Measurements from ENCODE around the gene RAPGEF1. TPM values are rescaled to one million over a fixed set of nuclear protein-coding genes. Genes with fewer than 3 reads are reported as not detected.

The RAPGEF1 gene
- total RNA-seq, 2 donors from 2014 or later = 45.8 to 105 TPM

DNA sequence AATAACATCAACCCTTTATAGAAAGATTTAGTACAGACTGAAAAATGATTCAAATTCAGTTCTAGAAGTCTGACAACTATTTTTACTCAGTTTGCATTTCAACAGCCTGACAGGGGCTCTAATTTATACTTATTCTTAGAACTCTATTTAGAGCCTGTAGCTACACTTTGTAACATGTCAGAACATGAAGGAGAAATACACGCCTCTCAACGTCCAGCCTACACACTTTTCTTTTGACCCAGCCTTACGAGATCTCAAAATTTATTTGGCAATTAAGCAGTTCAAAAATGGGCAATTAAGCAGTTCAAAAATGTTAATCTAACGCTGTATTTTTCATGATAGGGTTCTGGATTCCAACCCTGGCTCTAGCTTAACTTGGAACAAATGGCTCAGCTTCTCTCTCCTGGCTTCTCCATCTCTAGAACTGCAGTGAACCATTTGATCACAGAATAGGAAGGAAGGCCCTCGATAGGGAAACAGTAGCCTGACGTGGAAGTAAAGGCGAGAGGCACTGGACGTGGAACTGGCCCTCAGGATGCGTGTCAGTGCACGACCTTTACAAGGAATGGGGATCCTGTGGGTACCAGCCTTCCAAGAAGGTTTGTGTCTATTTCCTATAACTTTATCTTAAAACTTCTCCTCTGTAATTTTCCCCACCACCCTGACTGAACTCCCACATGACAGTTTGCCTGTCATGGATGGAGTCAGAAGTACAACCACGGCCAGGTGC lies 128.1 kb downstream of the RAPGEF1 start:
- H3K36me3 Mint-ChIP-seq = peaks cover 0 to 1% of the 10 kb centered on the region in 2 donors
- H3K27ac Mint-ChIP-seq = no peak overlapping the region
- ATAC-seq (no peak), DNase-seq (ENCODE audit: low spot score in 2 of 2) (no peak)
- H3K9me3 Mint-ChIP-seq = no peaks in the 10 kb centered on the region

- no peaks in the 10 kb centered on the region for H3K36me3 Mint-ChIP-seq
- H3K27ac Mint-ChIP-seq = peak overlapping the region in 1 of 2 donors; percentile 89
- no peaks in the 10 kb centered on the region for H3K9me3 Mint-ChIP-seq
- ATAC-seq (no peak), DNase-seq (ENCODE audit: low spot score in 2 of 2) (no peak)
Observed at GRCh38 chr9:131610231-131610761, 129.6 kb downstream of the RAPGEF1 start.

DNA sequence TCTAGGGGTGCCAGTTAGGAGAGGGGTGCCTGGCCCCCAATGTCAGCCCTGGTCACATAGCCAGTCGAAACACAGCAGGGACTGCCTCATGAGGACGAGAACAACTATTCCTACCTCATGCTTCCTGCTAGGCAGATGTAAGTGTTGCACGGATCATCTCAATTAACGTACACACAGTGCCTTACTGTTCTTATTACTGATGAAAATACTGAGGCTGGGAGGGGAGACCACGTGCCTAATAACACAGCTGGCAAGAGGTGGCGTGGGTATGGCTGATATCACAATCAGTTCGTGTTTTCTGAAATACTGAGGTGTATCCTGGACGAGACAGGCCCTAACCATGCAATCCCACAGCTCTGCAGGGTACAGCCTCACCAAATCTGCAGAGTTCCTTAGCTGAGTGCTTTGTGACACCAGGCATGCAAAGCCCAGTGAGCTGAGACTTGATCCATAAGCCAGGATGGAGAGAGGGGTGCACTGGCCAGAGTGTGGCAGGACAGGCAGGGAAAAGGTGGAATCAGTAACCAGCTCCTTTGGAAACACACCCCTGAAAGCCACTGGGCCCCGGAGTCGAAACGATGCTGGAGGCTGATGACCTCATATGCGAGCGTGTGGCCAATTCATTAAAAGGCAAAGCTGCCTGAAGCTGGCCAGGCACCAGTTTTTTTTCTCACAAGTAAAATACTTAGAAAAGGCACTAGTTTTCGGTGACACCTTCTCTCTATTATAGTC lies 130.6 kb downstream of the RAPGEF1 start:
- Mint-ChIP-seq H3K36me3 (no peaks in the 10 kb centered on the region), H3K9me3 (no peaks in the 10 kb centered on the region), H3K27ac (no peak overlapping the region)
- no peak for ATAC-seq
- no peak for DNase-seq (ENCODE audit: low spot score in 2 of 2)

DNA sequence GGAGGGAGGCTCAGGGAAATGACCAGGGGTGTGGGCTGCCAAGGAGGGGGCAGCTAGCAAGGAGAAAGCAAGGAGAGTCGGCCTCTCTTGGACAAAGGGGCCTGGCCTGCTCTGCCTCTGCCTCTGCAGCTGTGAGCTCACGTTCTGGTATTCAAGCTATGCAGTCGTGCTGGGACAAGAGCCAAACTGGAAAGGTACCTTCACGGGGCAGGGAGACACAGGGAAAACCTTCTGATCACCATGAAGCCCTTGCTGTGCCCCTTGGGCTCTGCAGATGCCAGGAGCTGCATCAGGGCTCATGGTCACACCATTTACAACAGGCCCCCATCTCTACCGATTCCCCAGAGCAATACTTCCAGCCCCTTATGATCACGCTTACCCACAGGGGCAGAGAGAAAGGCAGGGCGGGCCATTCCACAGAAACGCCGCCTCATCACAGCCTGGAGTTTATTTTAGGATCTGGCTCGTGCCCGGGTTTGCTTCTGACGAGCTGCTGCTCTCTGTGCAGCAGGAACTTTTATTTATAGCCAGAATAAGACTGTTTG lies 131.3 kb downstream of the RAPGEF1 start:
- no peak for DNase-seq (ENCODE audit: low spot score in 2 of 2)
- no peak for ATAC-seq
- H3K36me3 Mint-ChIP-seq = no peaks in the 10 kb centered on the region
- no peaks in the 10 kb centered on the region for H3K9me3 Mint-ChIP-seq
- H3K27ac Mint-ChIP-seq = peak overlapping the region in 1 of 2 donors; percentile 88

DNA sequence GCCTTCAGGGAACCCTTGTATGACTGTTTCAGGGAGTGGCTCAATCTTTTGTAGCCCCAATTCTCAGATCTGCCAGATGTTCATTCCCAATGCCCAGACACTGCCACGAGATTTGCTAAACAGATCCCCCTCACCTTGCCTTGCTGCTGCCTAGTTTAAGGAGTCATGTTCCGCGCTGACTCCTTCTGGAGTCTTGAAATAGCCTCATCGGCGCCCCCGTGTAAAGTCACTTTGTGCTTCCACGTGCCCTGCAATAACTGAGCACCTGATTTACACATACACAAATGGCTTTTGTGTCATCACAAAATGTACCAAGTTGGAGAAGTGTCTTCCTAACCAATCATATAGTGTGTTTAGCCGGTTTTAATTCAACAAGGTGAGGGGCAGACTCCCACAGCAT lies 132.3 kb downstream of the RAPGEF1 start:
- no peak for DNase-seq (ENCODE audit: low spot score in 2 of 2)
- no peak for ATAC-seq
- no peaks in the 10 kb centered on the region for H3K36me3 Mint-ChIP-seq
- H3K9me3 Mint-ChIP-seq = no peaks in the 10 kb centered on the region
- peak overlapping the region in 1 of 2 donors; percentile 5 for H3K27ac Mint-ChIP-seq

GRCh38 chr9:131606896-131607567 lies 132.8 kb downstream of the RAPGEF1 start:
- H3K9me3 Mint-ChIP-seq = no peaks in the 10 kb centered on the region
- no peaks in the 10 kb centered on the region for H3K36me3 Mint-ChIP-seq
- ATAC-seq (no peak), DNase-seq (ENCODE audit: low spot score in 2 of 2) (no peak)
- peak overlapping the region; percentile 5 to 12 for H3K27ac Mint-ChIP-seq

- H3K36me3 Mint-ChIP-seq = no peaks in the 10 kb centered on the region
- no peaks in the 10 kb centered on the region for H3K9me3 Mint-ChIP-seq
- ATAC-seq = no peak
- no peak for DNase-seq (ENCODE audit: low spot score in 2 of 2)
- peak overlapping the region in 1 of 2 donors; percentile 5 for H3K27ac Mint-ChIP-seq
Observed at GRCh38 chr9:131605770-131606590, 133.9 kb downstream of the RAPGEF1 start.

GRCh38 chr9:131603711-131604439 lies 136.0 kb downstream of the RAPGEF1 start:
- Mint-ChIP-seq H3K27ac (peak overlapping the region in 1 of 2 donors; percentile 54), H3K9me3 (no peaks in the 10 kb centered on the region), H3K36me3 (no peaks in the 10 kb centered on the region)
- ATAC-seq (no peak), DNase-seq (ENCODE audit: low spot score in 2 of 2) (no peak)

DNA sequence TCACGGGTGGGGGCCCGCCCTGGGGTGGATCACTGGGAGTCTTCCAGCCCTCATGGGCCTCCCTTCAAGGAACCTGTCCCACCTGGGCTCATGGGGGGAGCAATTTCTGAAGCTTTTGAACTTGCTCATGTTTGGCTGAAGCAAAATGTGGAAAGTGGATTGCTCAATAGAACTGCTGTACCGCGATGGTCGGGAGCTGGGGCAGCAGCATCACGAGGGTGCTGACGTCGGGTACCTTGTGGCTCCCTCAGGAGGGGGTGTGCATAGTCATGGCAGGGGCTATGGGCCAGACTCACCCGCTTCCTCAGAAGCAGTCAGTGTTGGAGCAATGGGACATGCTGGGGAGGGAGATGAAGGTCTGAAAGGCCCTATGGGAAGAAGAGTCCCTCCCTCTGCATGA lies 136.7 kb downstream of the RAPGEF1 start:
- Mint-ChIP-seq H3K27ac (peak overlapping the region; percentile 41 to 54), H3K9me3 (no peaks in the 10 kb centered on the region), H3K36me3 (peaks cover 0 to 2% of the 10 kb centered on the region in 2 donors)
- ATAC-seq (no peak), DNase-seq (ENCODE audit: low spot score in 2 of 2) (no peak)

DNA sequence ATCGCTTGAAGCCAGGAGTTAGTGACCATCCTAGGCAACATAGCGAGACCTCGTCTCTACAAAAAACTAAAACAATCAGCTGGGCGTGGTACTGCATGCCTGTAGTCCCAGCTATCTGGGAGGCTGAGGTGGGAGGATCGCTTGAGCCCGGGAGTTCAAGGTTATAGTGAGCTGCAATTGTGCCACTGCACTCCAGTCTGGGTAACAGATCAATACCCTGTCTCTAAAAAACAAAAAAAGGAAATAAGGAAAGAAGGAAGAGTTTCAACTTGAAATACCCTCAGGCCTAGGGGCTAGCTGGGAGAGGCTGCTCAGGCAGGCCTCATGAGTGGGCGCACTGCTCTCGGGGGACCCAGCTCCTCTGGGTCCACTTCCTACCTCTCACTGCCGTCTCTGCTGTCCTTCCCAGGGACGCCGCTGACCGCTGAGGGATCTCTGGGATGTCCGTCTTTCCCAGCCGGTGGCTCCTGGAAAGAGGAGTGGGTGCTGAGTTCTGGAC lies 138.1 kb downstream of the RAPGEF1 start:
- ATAC-seq (no peak), DNase-seq (ENCODE audit: low spot score in 2 of 2) (no peak)
- Mint-ChIP-seq H3K9me3 (no peaks in the 10 kb centered on the region), H3K27ac (no peak overlapping the region), H3K36me3 (peaks cover 0 to 4% of the 10 kb centered on the region in 2 donors)

- no peaks in the 10 kb centered on the region for H3K9me3 Mint-ChIP-seq
- H3K27ac Mint-ChIP-seq = peak overlapping the region; percentile 56 to 91
- no peak for DNase-seq (ENCODE audit: low spot score in 2 of 2)
- H3K36me3 Mint-ChIP-seq = peaks cover 0 to 4% of the 10 kb centered on the region in 2 donors
- no peak for ATAC-seq
Observed at GRCh38 chr9:131598121-131598520, 141.8 kb downstream of the RAPGEF1 start.

DNA sequence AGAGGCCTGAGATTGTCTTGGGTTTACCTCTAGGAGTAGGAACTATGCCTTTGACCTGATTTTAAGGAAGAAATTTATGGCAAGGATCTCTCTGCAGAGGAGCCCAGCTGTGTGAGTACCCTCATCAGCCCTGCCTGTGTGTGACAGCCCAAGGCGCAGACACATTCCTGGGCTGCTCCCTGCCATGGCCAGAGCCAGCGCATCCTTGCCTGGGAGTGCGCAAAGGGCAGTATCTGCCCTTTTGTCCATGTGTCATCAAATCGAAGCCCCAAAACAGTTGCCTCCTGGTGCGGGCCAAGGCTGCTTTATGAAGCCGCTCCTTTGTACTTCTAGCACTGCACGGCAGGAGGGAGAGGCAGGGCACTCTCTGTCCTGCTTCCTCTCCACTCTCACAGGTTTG lies 142.6 kb downstream of the RAPGEF1 start:
- H3K27ac Mint-ChIP-seq = peak overlapping the region; percentile 65 to 72
- H3K36me3 Mint-ChIP-seq = peaks cover 0 to 4% of the 10 kb centered on the region in 2 donors
- no peaks in the 10 kb centered on the region for H3K9me3 Mint-ChIP-seq
- ATAC-seq (no peak), DNase-seq (ENCODE audit: low spot score in 2 of 2) (no peak)

DNA sequence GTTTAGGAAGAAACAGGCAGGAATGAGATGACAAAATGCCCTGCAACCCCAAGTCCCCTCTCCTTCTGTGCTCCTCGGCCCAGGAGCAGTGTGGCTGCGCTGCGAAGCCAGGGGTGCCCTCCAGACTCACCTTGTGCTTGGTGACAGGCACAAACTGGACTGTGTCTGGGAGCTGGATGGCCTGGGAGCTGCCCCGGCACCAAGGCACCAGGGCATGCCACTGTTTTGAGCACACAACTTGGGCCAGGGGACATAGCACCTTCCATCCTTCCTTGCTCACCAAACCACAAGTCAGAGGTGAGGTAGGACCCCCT lies 143.5 kb downstream of the RAPGEF1 start:
- H3K27ac Mint-ChIP-seq = peak overlapping the region; percentile 56 to 72
- no peaks in the 10 kb centered on the region for H3K9me3 Mint-ChIP-seq
- no peak for DNase-seq (ENCODE audit: low spot score in 2 of 2)
- ATAC-seq = no peak
- peaks cover 0 to 4% of the 10 kb centered on the region in 2 donors for H3K36me3 Mint-ChIP-seq

DNA sequence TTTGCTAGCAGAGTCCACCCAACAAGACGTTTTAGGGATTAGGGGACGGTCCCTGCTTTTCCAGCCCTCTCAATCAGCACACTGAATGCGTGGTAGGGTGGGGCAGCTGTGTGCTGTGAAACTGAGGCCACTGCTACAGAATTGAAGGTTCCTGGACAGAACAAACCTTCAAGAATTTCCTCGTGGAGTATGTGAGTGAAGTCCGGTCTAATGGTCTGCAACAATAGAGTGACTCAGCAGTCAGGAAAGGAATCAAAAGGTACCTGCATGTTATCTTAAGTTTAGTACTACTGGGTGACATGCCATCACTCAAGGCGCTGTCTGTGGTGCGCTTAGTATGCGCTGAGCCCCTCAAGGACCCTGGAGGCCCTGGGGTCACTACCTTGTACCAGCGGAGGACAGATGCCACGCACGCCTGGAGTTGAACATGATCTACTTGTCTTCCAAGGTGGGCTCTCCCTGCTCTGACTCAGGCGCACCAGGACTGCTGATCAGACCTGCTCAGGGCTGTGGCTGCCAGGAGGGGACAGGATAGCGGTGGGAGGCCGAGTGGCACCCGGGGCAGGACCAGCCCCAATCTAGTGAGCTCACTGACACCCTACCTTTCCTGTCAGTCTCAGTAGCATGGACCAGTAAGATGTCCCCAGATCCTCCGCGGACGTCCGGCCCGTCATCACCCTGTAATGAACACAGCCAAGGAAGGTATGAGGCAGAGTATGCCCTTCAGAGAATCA lies 144.0 kb downstream of the RAPGEF1 start:
- H3K9me3 Mint-ChIP-seq = no peaks in the 10 kb centered on the region
- no peak for DNase-seq (ENCODE audit: low spot score in 2 of 2)
- ATAC-seq = no peak
- H3K27ac Mint-ChIP-seq = peak overlapping the region; percentile 56 to 85
- peaks cover 0 to 4% of the 10 kb centered on the region in 2 donors for H3K36me3 Mint-ChIP-seq

All from activated naive CD4-positive, alpha-beta T cell treated with anti-CD3 and anti-CD28 coated beads, Interleukin-2, amount 50 U/mL, for 72 hours (primary cell).